Smooth muscle cell of the brain vasculature (primary cell): Measurements from ENCODE around the gene NLGN4X.

Experiments used
- DNase-seq: peaks from one replicate; pipeline ENCODE4 v3.0.0-alpha.2; 2012; ENCODE audit warnings: low read depth, low spot score

NLGN4X gene

DNA sequence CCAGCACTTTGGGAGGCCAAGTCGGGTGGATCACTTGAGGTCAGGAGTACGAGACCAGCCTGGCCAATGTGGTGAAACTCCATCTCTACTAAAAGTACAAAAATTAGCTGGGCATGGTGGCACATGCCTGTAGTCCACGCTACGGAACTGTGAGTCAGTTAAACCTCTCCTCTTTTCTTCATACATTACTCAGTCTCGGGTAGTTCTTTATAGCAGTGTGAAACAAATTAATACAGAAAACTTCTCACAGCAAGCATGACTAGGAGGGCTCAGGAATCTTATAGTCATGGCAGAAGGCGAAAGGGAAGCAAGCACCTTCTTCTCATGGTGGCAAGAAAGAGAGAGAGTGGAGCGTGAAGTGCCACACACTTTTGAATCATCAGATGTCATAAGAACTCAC lies 358.9 kb downstream of the NLGN4X start:
- DNase-seq: no peak

DNA sequence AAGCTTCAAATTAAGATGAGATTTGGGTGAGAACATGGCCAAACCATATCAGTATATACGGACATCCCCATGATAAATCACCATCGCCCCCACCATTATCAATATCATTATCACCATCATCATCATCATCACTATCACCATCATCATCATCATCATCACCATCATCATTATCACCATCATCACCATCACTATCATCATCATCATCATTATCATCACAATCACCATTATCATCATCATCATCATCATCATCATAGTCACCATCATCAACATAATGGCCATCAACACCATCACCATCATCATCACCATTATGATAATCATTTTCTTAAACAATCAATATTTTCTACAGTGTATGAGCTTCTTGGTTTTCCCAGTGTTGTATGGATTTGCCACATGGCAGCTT lies 360.9 kb downstream of the NLGN4X start:
- DNase-seq: no peak

DNA sequence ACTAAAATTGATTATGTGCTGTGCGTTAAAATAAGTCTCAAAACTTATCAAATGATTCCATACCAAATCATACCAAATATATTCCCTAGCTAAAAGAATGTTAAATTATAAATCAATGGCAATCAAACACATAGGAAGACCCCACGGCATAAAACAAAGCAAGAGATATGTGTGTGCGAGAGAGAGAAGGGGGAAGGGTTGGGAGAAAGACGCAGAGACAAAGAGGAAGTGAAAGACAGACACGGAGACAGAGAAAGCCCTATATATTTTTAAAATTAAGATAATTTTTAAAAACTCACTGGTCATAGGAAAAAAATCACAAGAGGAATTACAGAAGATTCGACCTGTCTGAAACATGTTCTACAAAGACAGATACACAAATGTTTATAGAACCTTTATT lies 371.4 kb downstream of the NLGN4X start:
- DNase-seq: no peak

DNA sequence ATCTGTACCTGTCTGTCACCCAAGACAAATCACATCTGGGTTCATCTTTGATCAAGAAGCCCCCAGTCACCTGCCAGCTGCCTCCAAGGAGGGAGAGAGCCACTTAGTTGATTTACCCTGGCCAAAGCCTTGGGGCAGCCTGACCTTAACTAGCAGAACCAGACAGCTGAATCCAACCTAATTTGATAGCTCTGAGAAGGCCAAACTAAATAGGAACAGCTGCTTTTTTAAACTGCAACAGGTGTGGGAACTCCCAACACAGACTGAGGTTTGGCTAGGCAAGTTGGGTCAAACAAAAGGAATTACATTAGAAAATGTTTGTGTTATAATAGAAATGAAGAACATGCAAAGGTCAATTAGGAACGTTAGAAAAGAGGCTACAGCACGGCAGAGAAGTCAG lies 375.7 kb downstream of the NLGN4X start:
- no peak for DNase-seq

DNA sequence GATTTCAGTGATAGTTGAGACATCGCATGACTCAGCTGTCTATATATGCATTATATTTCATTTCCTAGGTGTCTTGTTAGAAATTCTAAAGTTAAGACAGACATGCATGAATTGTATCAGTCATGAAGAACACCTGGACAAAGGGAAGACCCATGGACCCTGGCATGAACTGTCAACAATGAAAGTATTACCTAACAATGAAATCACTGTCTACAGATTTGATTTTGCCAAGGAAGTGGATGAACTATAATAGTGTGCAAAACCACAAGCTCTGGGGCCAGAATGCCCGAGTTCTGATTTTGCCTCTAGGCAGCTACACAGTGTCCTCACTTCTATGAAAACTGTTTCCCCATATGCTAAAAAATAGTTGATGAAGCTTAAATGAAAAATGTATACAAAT lies 386.1 kb downstream of the NLGN4X start:
- no peak for DNase-seq
